Breast epithelium (tissue), 3 donors: ENCODE measurements around the gene IL17RD.

Experiments
- POLR2A ChIP-seq: fragments of 450-650 bp; IDR thresholded peaks from one replicate; pipeline ENCODE4 v1.6.1; 2016; ENCODE audit warnings: antibody characterized with exemption, mild to moderate bottlenecking, moderate library complexity
- TF ChIP-seq, protein P1 (sequence below), 3 donors: fragments of 450-650 bp; IDR thresholded peaks; one replicate each; pipeline ENCODE4 v1.5.1; 2016 to 2017; ENCODE audit warnings: antibody characterized with exemption in 3 of 3, mild to moderate bottlenecking in 3 of 3, moderate library complexity in 3 of 3

- TF ChIP-seq, protein P1, sequence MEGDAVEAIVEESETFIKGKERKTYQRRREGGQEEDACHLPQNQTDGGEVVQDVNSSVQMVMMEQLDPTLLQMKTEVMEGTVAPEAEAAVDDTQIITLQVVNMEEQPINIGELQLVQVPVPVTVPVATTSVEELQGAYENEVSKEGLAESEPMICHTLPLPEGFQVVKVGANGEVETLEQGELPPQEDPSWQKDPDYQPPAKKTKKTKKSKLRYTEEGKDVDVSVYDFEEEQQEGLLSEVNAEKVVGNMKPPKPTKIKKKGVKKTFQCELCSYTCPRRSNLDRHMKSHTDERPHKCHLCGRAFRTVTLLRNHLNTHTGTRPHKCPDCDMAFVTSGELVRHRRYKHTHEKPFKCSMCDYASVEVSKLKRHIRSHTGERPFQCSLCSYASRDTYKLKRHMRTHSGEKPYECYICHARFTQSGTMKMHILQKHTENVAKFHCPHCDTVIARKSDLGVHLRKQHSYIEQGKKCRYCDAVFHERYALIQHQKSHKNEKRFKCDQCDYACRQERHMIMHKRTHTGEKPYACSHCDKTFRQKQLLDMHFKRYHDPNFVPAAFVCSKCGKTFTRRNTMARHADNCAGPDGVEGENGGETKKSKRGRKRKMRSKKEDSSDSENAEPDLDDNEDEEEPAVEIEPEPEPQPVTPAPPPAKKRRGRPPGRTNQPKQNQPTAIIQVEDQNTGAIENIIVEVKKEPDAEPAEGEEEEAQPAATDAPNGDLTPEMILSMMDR (IDR thresholded peaks at IDR 0.05): no peak
- TF ChIP-seq POLR2A: no peak
Measured at GRCh38 chr3:57110214-57110613, 54.9 kb downstream of the IL17RD start.
